ENCODE data around the gene FER.

GRCh38 chr5:108727236-108727650 lies 20.5 kb upstream of the FER start:
- no peak for TF ChIP-seq CTCF (IDR thresholded peaks at IDR 0.05)
- no peak for TF ChIP-seq POLR2A (IDR thresholded peaks at IDR 0.05)
